ENCODE data around the gene NKG7.

NKG7 gene

DNA sequence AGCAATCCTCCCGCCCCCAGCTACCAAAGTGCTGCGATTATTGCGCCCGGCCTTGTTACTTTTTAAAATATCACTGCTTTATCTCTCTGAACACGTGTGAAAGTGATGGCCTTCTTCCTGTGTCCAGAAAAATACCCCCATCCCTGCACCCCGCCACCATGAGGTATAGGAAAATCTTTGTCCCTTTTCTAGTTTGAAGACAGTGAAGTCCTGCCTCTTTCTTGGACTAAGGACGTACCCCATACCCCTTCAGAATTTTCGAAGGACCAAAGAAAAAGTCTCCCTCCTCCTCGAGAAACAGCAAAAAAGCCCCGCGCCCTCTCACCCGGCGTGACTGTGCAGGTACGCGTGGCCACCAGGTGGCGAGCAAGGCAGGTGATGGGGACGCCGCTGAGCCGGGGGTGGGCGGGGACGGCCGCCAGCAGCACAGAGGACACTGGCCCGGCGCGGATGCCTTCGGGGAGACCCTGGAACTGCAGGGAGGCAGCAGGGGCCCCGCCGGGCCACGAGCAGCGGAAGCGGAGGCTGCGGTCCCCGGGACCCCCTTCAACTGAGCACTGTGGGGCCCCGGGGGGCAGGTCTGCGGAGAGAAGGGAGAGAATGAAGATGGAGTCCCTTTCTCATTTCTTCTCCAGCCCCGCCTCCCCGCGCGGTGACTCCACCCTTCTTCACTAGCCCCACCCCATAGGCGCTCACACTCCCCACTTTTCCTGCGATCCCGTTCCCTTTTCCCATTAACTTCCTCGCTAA lies 33.7 kb downstream of the NKG7 start:
- peak; percentile 79 to 87 for DNase-seq (ENCODE audit: low read depth in 2 of 2)

DNA sequence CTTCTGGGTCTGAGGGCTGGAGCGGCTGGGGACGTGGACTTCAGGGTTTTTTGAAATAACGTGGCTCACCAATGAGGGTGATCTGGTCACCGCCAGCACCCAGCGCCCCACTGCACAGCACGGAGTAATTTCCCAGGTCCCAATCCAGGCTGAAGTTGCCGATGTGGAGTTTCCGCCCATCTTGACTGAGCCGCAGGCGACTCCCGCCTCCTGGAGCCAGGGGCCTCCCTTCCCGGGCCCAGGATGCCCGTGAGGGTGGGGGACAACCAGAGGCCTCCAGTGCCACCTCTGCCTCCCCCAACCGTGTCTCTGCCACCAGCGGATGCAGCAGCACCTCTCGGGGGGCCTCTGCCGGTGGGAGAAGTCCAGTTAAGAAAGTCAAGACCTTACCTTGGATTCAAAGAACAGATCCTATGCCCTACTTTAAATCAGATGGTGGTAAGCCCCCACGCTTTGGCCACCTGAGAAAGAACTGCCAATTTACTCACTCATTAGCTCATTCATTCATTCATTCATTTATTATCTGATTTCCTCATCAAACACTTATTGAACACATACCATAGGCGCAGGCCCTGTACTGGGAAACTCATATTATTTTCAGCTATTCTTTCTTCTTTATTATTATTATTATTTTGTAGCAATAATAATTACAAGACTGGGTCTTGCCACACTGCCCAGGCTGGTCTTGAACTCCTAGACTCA lies 34.4 kb downstream of the NKG7 start:
- DNase-seq (ENCODE audit: low read depth in 2 of 2), result no peak

DNA sequence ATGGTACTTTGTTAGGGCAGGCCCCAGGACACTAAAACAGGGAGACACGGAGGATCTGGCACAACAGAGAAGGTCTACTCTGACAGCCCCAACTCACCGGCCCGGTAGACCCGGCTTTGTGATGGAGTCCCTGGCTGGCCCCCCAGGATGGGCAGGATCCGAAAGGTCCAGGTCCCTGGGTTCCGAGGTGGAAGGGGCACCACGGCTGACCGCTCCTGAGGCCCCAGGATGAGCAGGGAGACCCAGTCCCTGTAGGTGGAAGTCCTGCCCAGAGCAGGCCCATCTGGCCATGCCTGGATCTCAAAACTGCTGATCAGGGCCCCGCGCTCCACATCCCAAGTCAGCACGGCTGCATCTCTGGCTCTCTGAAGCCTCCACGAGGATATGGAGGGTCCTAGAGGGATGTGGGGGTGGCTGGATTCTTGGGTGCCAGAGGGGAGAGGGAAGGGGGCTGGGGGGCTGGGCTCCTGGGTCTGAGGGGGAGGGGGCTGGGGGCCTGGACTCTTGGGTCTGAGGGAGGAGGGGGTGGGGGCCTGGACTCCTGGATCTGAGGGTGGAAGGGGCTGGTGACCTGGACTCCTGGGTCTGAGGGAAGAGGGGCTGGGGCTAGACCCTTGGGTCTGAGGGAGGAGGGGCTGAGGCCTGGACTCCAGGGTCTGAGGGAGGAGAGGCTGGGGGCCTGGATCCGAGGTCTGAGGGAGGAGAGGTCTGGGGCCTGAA lies 35.2 kb downstream of the NKG7 start:
- DNase-seq (ENCODE audit: low read depth in 2 of 2), result no peak

DNA sequence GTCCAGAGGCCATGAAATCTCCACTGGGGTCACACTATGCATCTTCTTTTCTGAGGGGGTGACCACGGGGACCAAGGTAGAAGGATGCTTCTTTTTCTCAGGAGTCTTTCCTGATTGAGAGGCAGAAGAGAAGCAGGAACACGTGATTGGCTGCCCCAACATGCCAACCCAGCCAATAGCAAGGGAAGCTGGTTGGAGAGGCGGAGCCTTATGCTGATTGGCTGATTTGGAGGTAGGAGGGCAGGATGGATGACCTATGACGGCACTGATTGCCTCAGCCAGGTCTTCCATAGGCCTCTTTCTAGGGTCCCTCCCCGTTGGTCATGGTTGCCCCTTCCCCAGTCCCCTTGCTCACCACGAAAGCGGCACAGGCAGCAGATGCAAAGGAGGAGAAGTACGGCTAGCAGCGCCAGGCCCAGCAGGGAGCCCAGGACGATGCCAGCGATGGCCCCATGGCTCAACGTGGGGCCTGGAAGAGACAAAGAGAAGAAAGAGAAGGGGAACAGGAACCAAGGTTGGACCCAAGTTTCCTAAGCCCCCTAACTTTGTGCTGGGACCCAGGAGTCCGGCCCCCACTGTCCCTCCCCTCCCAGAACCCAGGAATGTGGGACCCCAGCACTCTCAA lies 38.5 kb downstream of the NKG7 start:
- no peak for DNase-seq (ENCODE audit: low read depth in 2 of 2)

DNA sequence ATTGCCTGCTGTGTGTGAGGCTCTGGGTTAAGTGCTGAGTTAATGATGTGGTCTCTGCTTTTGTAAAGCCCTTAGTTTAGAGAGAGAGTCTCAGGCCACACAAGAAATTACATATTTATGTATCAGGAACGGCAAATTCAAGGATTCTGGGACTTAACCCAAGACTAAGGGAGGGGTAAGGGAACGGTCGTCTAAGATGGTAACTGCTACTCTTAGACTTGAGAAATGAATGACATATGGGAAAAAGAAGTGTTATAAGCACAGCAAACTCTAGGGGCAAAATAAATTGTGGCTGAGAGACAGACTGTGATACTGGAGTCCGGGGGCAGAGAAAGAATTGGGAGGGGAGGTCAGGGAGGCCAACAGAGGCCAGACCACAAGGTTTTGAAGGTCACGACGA lies 40.7 kb downstream of the NKG7 start:
- no peak for DNase-seq (ENCODE audit: low read depth in 2 of 2)

DNA sequence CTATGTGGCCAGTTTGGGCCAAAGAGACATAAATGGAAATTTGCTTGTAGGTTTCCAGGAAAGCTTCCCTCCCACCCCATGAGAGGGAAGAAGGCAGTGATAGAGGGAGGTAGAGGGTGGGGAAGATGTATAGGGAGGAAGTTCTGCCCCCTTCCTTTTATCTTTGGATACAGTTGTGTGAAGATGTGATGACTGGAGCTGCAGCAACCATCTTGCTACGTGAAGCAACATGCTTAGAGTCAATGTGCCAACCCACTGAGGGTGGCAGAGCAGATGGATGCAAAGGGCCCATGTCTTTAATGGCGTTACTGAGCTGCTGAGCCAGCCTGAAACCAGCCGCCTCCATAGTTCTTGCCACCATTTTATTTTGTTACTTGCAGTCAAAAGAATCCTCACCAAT lies 41.3 kb downstream of the NKG7 start:
- no peak for DNase-seq (ENCODE audit: low read depth in 2 of 2)

DNA sequence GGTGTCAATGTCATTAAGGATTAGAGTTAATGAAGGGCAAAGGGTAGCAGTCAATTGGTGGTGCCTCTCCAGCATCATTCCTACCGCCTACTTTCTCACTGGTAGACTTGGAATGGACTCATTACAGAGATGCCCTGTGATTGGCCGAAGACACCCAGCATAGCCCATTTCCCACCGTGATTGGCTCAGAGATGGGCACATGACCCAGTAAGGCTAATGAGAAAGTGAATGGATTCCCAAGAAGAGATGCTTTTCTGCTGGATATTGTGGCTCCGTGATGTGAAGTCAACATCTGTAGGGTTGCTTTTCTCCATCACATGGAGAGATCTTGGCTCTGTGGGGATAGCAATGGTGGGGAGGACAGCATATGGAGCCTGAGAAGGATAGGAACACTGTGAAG lies 42.1 kb downstream of the NKG7 start:
- no peak for DNase-seq (ENCODE audit: low read depth in 2 of 2)

DNA sequence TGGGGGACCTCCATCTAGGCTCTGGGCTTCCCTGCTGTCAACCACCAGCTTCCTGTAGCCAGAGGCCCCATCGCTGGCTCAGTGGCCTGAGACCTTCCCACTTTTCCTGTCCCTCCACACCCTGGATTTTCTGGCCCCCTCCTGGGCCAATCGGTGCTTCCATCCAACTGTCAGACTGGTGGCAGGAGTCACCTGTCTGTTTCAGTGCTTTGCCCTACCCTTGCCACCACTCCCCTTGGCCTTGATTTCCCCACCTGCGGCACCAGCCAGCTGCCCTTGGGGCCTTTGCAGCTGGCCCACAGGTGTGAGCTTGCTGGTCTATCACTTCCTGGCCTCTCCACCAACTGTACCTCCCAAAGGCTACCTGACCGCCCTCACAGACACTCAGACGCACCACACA lies 43.0 kb downstream of the NKG7 start:
- DNase-seq (ENCODE audit: low read depth in 2 of 2), result no peak

DNA sequence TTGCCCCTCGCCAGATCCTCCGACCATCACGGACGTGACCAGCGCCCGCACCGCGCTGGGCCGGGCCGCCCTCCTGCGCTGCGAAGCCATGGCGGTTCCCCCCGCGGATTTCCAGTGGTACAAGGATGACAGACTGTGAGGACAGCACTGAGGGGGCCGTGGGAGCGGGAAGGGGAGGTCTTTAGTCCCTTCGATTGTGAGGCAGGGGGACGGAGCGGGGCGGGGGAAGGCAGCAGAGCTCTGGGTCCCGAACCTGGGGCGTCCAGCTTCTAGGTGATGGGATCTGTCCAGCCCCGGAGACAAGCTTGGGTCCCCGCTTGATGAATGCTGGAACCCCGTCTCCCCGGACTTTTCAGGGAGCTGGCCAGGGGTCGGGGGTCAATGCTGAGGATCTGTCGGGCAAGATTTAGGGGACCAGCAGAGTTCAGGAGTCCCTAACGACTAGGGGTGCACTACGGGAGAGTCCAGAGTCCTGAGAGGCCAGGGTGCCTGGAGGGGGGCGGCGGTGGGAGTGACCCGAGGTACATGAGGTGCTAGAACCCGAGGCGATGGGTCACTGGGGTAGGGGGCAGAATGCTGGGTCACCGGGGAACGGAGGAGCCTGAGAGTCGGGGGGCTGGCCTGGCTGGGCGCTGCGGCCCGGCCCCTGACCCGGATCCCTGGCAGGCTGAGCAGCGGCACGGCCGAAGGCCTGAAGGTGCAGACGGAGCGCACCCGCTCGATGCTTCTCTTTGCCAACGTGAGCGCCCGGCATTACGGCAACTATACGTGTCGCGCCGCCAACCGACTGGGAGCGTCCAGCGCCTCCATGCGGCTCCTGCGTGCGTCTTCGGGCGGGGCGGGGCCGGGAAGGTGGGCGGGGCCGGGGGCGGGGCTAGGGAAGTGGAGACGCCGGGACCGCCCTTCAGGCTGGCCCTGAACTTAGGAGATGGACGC lies 45.1 kb downstream of the NKG7 start:
- DNase-seq (ENCODE audit: low read depth in 2 of 2), result peak; percentile 21 to 46

DNA sequence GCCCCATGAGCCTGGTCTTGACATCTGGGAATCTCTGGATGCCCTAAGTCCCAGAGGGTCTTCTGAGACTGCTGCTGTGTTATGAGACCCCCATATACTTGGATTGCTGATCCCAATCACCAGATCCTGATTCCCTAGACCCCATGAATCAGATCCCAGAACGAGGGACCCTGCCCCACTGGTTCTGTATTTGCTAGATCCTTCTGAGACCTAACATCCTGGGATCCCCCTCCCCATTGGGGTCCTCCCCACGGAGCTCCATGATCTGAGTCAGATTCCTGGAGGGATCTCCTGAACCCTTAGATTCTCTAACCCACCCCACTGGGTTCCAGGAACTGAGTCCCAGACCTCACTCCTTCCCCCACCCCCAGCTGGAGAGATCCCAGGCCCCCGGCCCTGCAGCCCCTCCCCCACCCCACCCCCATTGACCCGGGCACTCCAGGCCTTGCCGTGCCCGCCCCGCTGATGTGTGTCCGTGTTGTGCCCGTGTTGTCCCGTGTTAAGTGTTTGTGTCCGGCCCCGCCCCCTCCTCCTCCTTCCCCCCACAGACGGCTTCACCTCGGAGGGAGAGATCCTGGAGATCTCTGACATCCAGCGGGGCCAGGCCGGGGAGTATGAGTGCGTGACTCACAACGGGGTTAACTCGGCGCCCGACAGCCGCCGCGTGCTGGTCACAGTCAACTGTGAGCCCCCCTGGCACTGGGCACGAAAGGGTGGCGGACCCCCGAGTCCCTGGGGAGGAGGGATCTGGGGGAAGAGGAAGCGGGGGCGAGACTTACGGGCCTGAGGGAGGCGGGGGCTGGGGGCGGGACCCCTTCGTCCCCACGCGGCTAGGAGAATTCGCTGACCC lies 46.0 kb downstream of the NKG7 start:
- no peak for DNase-seq (ENCODE audit: low read depth in 2 of 2)

DNA sequence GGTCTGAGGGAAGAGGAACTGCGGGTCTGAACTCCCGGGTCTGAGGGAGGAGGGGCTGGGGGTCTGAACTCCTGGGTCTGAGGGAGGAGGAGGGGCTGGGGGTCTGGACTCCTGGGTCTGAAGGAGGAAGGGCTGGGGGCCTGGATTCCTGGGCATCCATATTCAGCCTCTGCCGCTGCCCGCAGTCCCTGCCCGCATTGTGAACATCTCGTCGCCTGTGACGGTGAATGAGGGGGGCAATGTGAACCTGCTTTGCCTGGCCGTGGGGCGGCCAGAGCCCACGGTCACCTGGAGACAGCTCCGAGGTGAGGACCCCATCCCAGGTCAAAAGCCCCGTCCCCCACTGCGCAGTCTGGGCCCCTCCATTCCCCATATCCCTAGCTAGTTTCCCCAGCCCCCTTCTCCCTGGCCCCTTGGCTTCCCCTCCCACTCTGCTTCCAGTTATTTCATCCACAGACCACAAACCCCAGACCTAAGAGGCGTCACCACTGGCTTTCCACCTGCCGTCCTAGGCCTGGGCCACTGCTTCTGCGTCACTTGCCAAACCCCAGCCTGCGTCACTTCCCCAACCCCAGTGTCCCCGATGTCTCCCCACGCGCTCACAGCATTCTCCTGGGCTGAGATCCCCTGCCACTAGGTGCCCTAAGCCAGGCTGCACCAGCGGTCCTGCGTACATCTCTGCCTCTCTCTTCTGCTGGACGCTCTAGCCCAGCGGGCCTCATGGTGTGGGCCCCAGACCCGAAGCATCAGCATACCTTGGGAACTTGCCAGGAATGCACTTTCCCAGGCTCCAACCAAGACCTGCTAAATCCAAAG lies 47.1 kb downstream of the NKG7 start:
- no peak for DNase-seq (ENCODE audit: low read depth in 2 of 2)

DNA sequence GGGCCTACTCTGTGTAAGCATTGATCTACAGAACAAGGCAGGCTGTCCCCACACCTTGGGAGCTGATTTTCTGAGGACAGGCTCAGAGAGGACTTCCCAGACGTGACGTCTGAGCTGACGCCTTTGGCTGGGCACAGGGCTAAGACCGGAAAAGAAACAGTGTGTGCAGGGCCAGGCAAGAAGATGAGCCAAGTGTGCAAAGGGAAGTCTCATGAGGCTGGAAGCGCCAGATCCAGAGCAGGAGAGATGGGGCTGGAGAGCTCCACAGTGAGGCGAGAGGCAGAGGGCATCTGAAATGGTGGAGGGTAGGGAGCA lies 48.3 kb downstream of the NKG7 start:
- DNase-seq (ENCODE audit: low read depth in 2 of 2), result no peak

DNA sequence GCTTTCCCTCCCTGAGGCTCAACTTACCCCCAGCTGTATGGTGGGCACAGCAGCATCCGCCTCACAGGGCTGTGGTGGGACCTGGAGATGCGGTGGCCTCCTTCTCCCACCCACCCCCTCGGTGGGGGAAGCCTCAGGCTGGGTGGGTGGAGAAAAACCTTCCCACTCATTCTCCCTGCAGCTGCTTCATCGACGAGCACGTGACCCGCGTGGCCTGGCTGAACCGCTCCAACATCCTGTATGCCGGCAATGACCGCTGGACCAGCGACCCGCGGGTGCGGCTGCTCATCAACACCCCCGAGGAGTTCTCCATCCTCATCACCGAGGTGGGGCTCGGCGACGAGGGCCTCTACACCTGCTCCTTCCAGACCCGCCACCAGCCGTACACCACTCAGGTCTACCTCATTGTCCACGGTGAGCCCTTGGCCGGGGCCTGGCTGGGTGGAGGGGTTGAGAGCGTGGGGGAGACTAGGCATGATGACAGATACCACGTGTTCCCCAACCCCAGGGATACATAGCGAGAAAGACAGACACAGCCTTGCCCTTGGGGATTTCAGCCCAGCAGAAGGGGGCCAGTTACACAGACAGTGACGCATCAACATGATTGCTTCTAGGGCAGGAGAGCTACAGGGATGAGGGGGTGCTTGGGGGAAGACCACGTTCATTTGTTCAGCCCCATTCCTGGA lies 48.8 kb downstream of the NKG7 start:
- no peak for DNase-seq (ENCODE audit: low read depth in 2 of 2)

DNA sequence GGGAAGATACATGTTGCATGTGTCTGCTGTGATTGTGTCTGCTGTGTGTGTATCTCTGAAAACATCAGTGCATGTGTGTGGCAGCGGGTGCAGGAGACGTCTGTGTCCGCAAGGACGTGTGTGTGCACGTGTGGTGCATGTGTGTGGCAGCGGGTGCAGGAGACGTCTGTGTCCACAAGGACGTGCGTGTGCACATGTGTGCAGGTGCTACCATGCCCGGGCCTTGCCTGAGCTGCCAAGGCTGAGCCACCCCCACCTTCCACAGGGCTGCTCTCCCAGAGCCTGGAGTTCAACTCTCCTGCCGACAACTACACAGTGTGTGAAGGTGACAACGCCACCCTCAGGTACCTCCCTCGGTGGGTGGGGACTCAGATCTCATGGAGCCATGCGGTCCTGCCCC lies 50.7 kb downstream of the NKG7 start:
- no peak for DNase-seq (ENCODE audit: low read depth in 2 of 2)
